Tibial artery (tissue), 4 donors: ENCODE data around the gene TMEM106B.
"Not testable (repeated sequence)": the region's sequence is repeated elsewhere in the genome, so short reads cannot be mapped to it uniquely, and the experiment has no call there.

Experiments used
- DNase-seq, 2 donors: peaks; one replicate each; pipeline ENCODE4 v3.0.0-alpha.2; 2019
- H3K27ac ChIP-seq, 2 donors: fragments of 200-600 bp; sonication (generic) in 1 of 2; 1 replicate in 1 of 2; 2 replicates in 1 of 2; pipeline ENCODE4 v1.5.1; 2018 to 2019; ENCODE audit warnings: mild to moderate bottlenecking in 1 of 2
- H3K27me3 ChIP-seq, 2 donors: fragments of 200-600 bp; sonication (generic) in 1 of 2; one replicate each; pipeline versions ENCODE4 v1.5.1 to v1.6.0; 2016 to 2019
- H3K36me3 ChIP-seq, 3 donors: fragments of 200-600 bp; sonication (generic) in 2 of 3; one replicate each; pipeline ENCODE4 v1.5.1; 2016 to 2019; ENCODE audit warnings: mild to moderate bottlenecking in 2 of 3
- H3K4me1 ChIP-seq, 4 donors: fragments of 200-600 bp; sonication (generic) in 2 of 4; 1 replicate in 3 of 4; 2 replicates in 1 of 4; pipeline ENCODE4 v1.5.1; 2016 to 2019
- H3K4me3 ChIP-seq, 2 donors: fragments of 200-600 bp; sonication (generic) in 1 of 2; 1 replicate in 1 of 2; 2 replicates in 1 of 2; pipeline ENCODE4 v1.5.1; 2018 to 2019; ENCODE audit warnings: mild to moderate bottlenecking in 2 of 2
- H3K9me3 ChIP-seq, 3 donors: fragments of 200-600 bp; sonication (generic) in 1 of 3; one replicate each; pipeline ENCODE4 v1.5.1; 2016 to 2019
- CTCF ChIP-seq, 2 experiments: fragments of 200-600 bp in 1 of 2; fragments of 450-650 bp in 1 of 2; IDR thresholded peaks; one replicate each; pipeline ENCODE4 v1.5.1; 2017 to 2019; ENCODE audit warnings: antibody characterized with exemption in 2 of 2, mild to moderate bottlenecking in 1 of 2, moderate library complexity in 1 of 2
- intact Hi-C: fragments of 100-400 bp; cut with DNase I; formaldehyde crosslinking; loops from one replicate; pipeline ENCODE4 v1.15.0; 2023; ENCODE audit warnings: low total_unique reads

Gene TMEM106B

GRCh38 chr7:12222889-12223579 is 11.9 kb downstream of the TMEM106B start:
- Histone ChIP-seq H3K27me3 (no peaks in the 10 kb centered on the region), H3K9me3 (no peaks in the 10 kb centered on the region), H3K4me3 (no peak overlapping the region), H3K27ac (no peak overlapping the region), H3K4me1 (no peaks in the 10 kb centered on the region), H3K36me3 (peaks cover 13 to 32% (median 30%) of the 10 kb centered on the region in 3 donors)
- DNase-seq = no peak
- no peak for TF ChIP-seq CTCF (IDR thresholded peaks at IDR 0.05)
- intact Hi-C loops = no loop called here

DNA sequence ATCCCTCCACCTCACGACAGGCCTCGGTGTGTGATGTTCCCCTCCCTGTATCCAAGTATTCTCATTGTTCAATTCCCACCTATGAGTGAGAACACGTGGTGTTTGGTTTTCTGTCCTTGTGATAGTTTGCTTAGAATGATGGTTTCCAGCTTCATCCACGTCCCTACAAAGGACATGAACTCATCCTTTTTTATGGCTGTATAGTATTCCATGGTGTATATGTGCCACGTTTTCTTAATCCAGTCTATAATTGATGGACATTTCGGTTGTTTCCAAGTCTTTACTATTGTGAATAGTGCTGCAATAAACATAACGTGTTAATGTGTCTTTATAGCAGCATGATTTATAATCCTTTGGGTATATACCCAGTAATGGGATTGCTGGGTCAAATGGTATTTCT is 13.9 kb downstream of the TMEM106B start:
- H3K36me3 ChIP-seq = peaks cover 8 to 26% (median 22%) of the 10 kb centered on the region in 3 donors
- H3K4me1 ChIP-seq, H3K27me3 ChIP-seq, DNase-seq, intact Hi-C loops, H3K4me3 ChIP-seq, H3K9me3 ChIP-seq, H3K27ac ChIP-seq: not testable (repeated sequence)

- Histone ChIP-seq H3K9me3 (no peaks in the 10 kb centered on the region), H3K27me3 (no peaks in the 10 kb centered on the region), H3K4me1 (no peaks in the 10 kb centered on the region), H3K27ac (no peak overlapping the region), H3K4me3 (no peak overlapping the region), H3K36me3 (peaks cover 20 to 30% (median 28%) of the 10 kb centered on the region in 3 donors)
- no peak for DNase-seq
- TF ChIP-seq CTCF (IDR thresholded peaks at IDR 0.05) = no peak
- intact Hi-C loops = no loop called here
Observed at GRCh38 chr7:12226756-12227155, 15.7 kb downstream of the TMEM106B start.

- Histone ChIP-seq H3K4me1 (no peaks in the 10 kb centered on the region), H3K4me3 (no peak overlapping the region), H3K27ac (no peak overlapping the region), H3K36me3 (peaks cover 29 to 36% (median 35%) of the 10 kb centered on the region in 3 donors), H3K9me3 (no peaks in the 10 kb centered on the region), H3K27me3 (no peaks in the 10 kb centered on the region)
- no peak for DNase-seq
- intact Hi-C loops = no loop called here
- TF ChIP-seq CTCF (IDR thresholded peaks at IDR 0.05) = no peak
Observed at GRCh38 chr7:12228024-12228423, 16.9 kb downstream of the TMEM106B start.

DNA sequence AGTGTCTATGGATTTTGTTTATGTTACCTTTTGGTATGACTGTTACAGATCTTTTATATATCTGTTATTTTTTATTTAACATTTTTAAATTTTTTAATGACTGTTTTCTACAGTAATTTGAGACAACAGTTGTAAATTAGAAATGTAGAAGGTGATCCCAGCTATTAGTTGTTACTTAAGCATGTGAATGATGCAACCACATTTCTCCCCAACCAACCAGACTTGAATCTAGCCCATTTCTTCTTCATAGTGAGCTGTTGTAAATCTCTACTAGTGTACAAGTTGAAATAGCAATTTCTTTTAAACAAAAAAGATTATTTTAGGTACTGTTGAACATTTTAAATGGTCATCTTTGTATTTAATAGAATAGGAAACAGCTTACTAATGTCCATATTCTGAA is 18.0 kb downstream of the TMEM106B start:
- no peaks in the 10 kb centered on the region for H3K4me1 ChIP-seq
- H3K27ac ChIP-seq = no peak overlapping the region
- no peaks in the 10 kb centered on the region for H3K9me3 ChIP-seq
- no peak for TF ChIP-seq CTCF (IDR thresholded peaks at IDR 0.05)
- intact Hi-C loops = no loop called here
- H3K4me3 ChIP-seq = no peak overlapping the region
- H3K27me3 ChIP-seq = no peaks in the 10 kb centered on the region
- no peak for DNase-seq
- H3K36me3 ChIP-seq = peaks cover 26 to 44% (median 35%) of the 10 kb centered on the region in 3 donors

- TF ChIP-seq CTCF (IDR thresholded peaks at IDR 0.05) = no peak
- intact Hi-C loops = no loop called here
- no peak for DNase-seq
Observed at GRCh38 chr7:12231097-12231496, 20.0 kb downstream of the TMEM106B start.

More at GRCh38 chr7:12231097-12231496, 20.0 kb downstream of the TMEM106B start:
- H3K27me3 ChIP-seq = no peaks in the 10 kb centered on the region
- H3K27ac ChIP-seq = no peak overlapping the region
- no peaks in the 10 kb centered on the region for H3K9me3 ChIP-seq
- H3K4me1 ChIP-seq = no peaks in the 10 kb centered on the region
- H3K4me3 ChIP-seq = no peak overlapping the region
- H3K36me3 ChIP-seq = peaks cover 29 to 45% (median 31%) of the 10 kb centered on the region in 3 donors
